NCI-H1436 (cell line): Measurements from ENCODE around the gene ZBTB7B.
"Not testable (repeated sequence)": the region's sequence is repeated elsewhere in the genome, so short reads cannot be mapped to it uniquely, and the experiment has no call there.

Source experiments
- DNase-seq: peaks from one replicate; lab custom pipeline; 2025; lab: John Stamatoyannopoulos, UW

Gene ZBTB7B

GRCh38 chr1:154988058-154988954 is 14.3 kb upstream of the ZBTB7B start:
- no peak for DNase-seq

- no peak for DNase-seq
Measured at GRCh38 chr1:154989195-154989860, 13.3 kb upstream of the ZBTB7B start.

GRCh38 chr1:154990276-154990675 is 12.3 kb upstream of the ZBTB7B start:
- no peak for DNase-seq

- no peak for DNase-seq
Measured at GRCh38 chr1:154992721-154993571, 9.7 kb upstream of the ZBTB7B start.

GRCh38 chr1:154993572-154994268 is 8.9 kb upstream of the ZBTB7B start, which contains the start of gene LENEP:
TSS of gene LENEP (plus strand) at chr1:154993586. CDS start at chr1:154993608, 22 bp downstream.
- DNase-seq: no peak

- DNase-seq: no peak
Measured at GRCh38 chr1:154994269-154994587, 8.4 kb upstream of the ZBTB7B start.

- DNase-seq: no peak
Measured at GRCh38 chr1:154994591-154994990, 8.0 kb upstream of the ZBTB7B start.

GRCh38 chr1:154995301-154995983 is 7.2 kb upstream of the ZBTB7B start:
- not testable (repeated sequence) for DNase-seq

- no peak for DNase-seq
Measured at GRCh38 chr1:154996966-154997701, 5.5 kb upstream of the ZBTB7B start.

GRCh38 chr1:154998201-154998780 is 4.3 kb upstream of the ZBTB7B start:
- DNase-seq: no peak

GRCh38 chr1:154998818-154999570 is 3.6 kb upstream of the ZBTB7B start:
- peak; percentile 41 for DNase-seq

- no peak for DNase-seq
Measured at GRCh38 chr1:154999571-155000410, 2.8 kb upstream of the ZBTB7B start.

- no peak for DNase-seq
Measured at GRCh38 chr1:155000411-155000725, 2.2 kb upstream of the ZBTB7B start.

- DNase-seq: peak; percentile 63
Measured at GRCh38 chr1:155000726-155001424, 1.7 kb upstream of the ZBTB7B start.

GRCh38 chr1:155001425-155001674 is 1.3 kb upstream of the ZBTB7B start:
- no peak for DNase-seq

GRCh38 chr1:155001675-155002463 is 733 bp upstream of the ZBTB7B start:
- DNase-seq: peak; percentile 96

- no peak for DNase-seq
Measured at GRCh38 chr1:155003227-155003765, 694 bp downstream of the ZBTB7B start.
